Right lobe of liver (tissue), 6 donors: ENCODE data around the gene NLGN1. TPM values are rescaled to one million over a fixed set of nuclear protein-coding genes. Genes with fewer than 3 reads are reported as not detected.
A peak's percentile ranks its signal among the peaks of the same experiment; 100 is the strongest.

Experiments
- ATAC-seq, 4 donors: fragments of 200-7000 bp; cut with Tn5 transposase; one replicate each; pipeline ENCODE4 v1.9.1; 2020; ENCODE audit warnings: mild to moderate bottlenecking in 4 of 4, moderate library complexity in 4 of 4
- DNase-seq, 3 donors: peaks; one replicate each; pipeline ENCODE4 v3.0.0-alpha.2; 2020
- H3K27ac ChIP-seq, 3 donors: fragments of 200-600 bp; one replicate each; pipeline ENCODE4 v1.8.0; 2022
- H3K27me3 ChIP-seq, 2 donors: fragments of 200-600 bp; one replicate each; pipeline ENCODE4 v1.8.0; 2022
- H3K36me3 ChIP-seq, 4 donors: fragments of 200-600 bp; sonication (generic) in 1 of 4; one replicate each; pipeline versions ENCODE4 v1.5.1 to v1.8.0; 2017 to 2022; ENCODE audit warnings: control low read depth in 1 of 4
- H3K4me1 ChIP-seq, 4 donors: fragments of 200-600 bp; sonication (generic) in 1 of 4; one replicate each; pipeline versions ENCODE4 v1.5.1 to v1.8.0; 2017 to 2022; ENCODE audit warnings: control low read depth in 1 of 4
- H3K4me3 ChIP-seq, 3 donors: fragments of 200-600 bp; one replicate each; pipeline ENCODE4 v1.8.0; 2022
- H3K9me3 ChIP-seq, 4 donors: fragments of 200-600 bp; sonication (generic) in 1 of 4; one replicate each; pipeline versions ENCODE4 v1.5.1 to v1.8.0; 2017 to 2022; ENCODE audit warnings: control low read depth in 1 of 4
- POLR2A ChIP-seq: fragments of 450-650 bp; IDR thresholded peaks from one replicate; pipeline ENCODE4 v1.6.1; 2017; ENCODE audit warnings: antibody characterized with exemption, mild to moderate bottlenecking
- WGBS: methylation state at CpG from one replicate; pipeline ENCODE4 v1.1.6; 2018; ENCODE audit warnings: low coverage, low lambda C conversion rate; ENCODE audit not compliant: insufficient coverage; ENCODE audit errors: missing lambda C conversion rate; 5-methylcytosine and 5-hydroxymethylcytosine counted together
- intact Hi-C, 2 donors: fragments of 100-400 bp; cut with DNase I; formaldehyde crosslinking; loops; one replicate each; pipeline versions ENCODE4 v1.11.2 to v1.14.1; 2022
- total RNA-seq, 6 experiments: library from RNA; depleted of rRNA in 2 of 6; stranded (reverse); fragments of >200 nt in 2 of 6; fragmentation: NEBNext Ultra II Directional in 3 of 6; extraction: Animal tissue kit (Norgen Biotek cat#: 25700) in 3 of 6; gene quantifications; one replicate each; pipeline versions ENCODE4 v1.1.0 to v1.2.4, GENCODE V29; 2016 to 2023
- TF ChIP-seq, protein P1 (sequence below), 4 donors: fragments of 200-600 bp in 3 of 4; fragments of 450-650 bp in 1 of 4; IDR thresholded peaks; one replicate each; pipeline versions ENCODE4 v1.5.1 to v1.8.0; 2016 to 2022; ENCODE audit warnings: antibody characterized with exemption in 4 of 4, mild to moderate bottlenecking in 2 of 4
- donor health status: DM: no; HTN: yes; CAD: no.
- donor health status: DM: no; HTN: no; CAD: no.
- donor health status: DM: no; HTN: no; CAD: no.
- donor health status: DM: no; HTN: yes; CAD: no.
- donor health status: DM: no; HTN: yes; CAD: no.

NLGN1 gene
- total RNA-seq, 6 experiments from 2014 or later: 0.02 to 0.12 TPM; not detected in 4

- H3K9me3 ChIP-seq: no peaks in the 10 kb centered on the region
- intact Hi-C loops: no loop called here
- H3K4me3 ChIP-seq: no peak overlapping the region
- H3K27ac ChIP-seq: no peak overlapping the region
- 58% methylated on average over 1 of the region's 1 CpG for WGBS
- DNase-seq: no peak
- no peaks in the 10 kb centered on the region for H3K36me3 ChIP-seq
- TF ChIP-seq POLR2A: no peak
- no peaks in the 10 kb centered on the region for H3K4me1 ChIP-seq
- no peak for ATAC-seq
- H3K27me3 ChIP-seq: no peaks in the 10 kb centered on the region
These were observed 6.6 kb downstream of the NLGN1 start for GRCh38 chr3:173404156-173404555.

GRCh38 chr3:173410436-173410835 is 12.9 kb downstream of the NLGN1 start:
- Histone ChIP-seq H3K27ac (no peak overlapping the region), H3K36me3 (no peaks in the 10 kb centered on the region), H3K27me3 (no peaks in the 10 kb centered on the region), H3K4me3 (no peak overlapping the region), H3K4me1 (no peaks in the 10 kb centered on the region), H3K9me3 (no peaks in the 10 kb centered on the region)
- intact Hi-C loops: no loop called here
- no peak for DNase-seq
- ATAC-seq: no peak
- no peak for TF ChIP-seq POLR2A
- TF ChIP-seq, protein P1, sequence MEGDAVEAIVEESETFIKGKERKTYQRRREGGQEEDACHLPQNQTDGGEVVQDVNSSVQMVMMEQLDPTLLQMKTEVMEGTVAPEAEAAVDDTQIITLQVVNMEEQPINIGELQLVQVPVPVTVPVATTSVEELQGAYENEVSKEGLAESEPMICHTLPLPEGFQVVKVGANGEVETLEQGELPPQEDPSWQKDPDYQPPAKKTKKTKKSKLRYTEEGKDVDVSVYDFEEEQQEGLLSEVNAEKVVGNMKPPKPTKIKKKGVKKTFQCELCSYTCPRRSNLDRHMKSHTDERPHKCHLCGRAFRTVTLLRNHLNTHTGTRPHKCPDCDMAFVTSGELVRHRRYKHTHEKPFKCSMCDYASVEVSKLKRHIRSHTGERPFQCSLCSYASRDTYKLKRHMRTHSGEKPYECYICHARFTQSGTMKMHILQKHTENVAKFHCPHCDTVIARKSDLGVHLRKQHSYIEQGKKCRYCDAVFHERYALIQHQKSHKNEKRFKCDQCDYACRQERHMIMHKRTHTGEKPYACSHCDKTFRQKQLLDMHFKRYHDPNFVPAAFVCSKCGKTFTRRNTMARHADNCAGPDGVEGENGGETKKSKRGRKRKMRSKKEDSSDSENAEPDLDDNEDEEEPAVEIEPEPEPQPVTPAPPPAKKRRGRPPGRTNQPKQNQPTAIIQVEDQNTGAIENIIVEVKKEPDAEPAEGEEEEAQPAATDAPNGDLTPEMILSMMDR (IDR thresholded peaks at IDR 0.05): no peak

DNA sequence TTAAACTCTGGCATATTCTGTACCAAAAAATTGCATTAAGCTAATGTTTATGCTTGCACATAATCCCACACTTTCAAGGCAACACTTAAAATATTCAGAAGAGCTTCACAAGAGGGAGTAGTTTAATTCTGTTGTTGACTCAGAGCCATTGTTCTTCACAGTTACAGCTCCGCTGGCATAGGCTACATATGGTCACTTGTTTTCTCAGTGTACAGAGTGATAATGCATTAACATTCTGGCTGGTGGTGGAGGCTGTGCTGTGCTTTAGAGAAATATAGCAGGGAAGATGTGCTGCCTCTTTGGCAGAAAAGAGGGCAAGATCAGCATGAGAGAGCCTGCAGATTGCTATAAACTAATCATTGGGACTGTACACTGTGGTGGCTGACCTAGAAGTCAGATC is 13.3 kb downstream of the NLGN1 start:
- Histone ChIP-seq H3K4me1 (no peaks in the 10 kb centered on the region), H3K9me3 (no peaks in the 10 kb centered on the region), H3K27me3 (no peaks in the 10 kb centered on the region), H3K4me3 (no peak overlapping the region), H3K36me3 (no peaks in the 10 kb centered on the region), H3K27ac (no peak overlapping the region)
- ATAC-seq: no peak
- TF ChIP-seq POLR2A: no peak
- TF ChIP-seq, protein P1 (IDR thresholded peaks at IDR 0.05): no peak
- 47% methylated on average over 1 of the region's 1 CpG for WGBS
- DNase-seq: no peak
- intact Hi-C loops: no loop called here

DNA sequence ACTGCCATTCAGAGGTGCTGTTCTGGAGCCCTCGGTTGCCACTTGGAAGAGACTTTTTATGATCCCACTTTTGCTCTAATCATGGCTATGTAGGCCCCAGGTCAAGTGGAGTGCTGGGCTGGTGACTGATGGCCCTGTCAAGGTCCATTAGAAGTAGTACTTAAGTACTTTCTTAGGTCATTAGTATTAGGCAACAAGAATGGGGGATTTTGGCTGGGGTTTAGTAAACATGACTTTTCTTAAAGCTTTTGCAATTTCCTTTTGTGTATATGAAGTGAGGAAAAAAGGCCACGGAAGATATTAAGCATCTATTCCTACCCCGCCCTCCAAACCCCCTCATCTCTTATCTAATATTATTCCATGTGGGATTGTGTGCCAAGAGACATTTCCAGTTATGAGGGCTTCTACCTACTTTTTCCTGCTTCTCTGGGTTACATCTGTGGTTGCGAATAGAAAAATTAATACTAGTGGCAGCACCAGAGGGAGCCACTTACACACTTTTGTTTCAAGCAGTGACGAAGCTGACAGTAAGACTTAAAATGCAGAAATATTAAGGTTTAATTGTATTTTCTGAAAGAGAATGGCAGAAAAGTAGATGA is 13.9 kb downstream of the NLGN1 start:
- TF ChIP-seq, protein P1 (IDR thresholded peaks at IDR 0.05): peak in 3 of 4 donors; percentile 7 to 13 (median 13)
- no peak for TF ChIP-seq POLR2A
- no peak overlapping the region for H3K4me3 ChIP-seq
- H3K27me3 ChIP-seq: no peaks in the 10 kb centered on the region
- no peak for ATAC-seq
- no peaks in the 10 kb centered on the region for H3K4me1 ChIP-seq
- no peaks in the 10 kb centered on the region for H3K36me3 ChIP-seq
- 18% methylated on average over 4 of the region's 5 CpGs for WGBS
- intact Hi-C loops: no loop called here
- H3K9me3 ChIP-seq: no peaks in the 10 kb centered on the region
- no peak overlapping the region for H3K27ac ChIP-seq
- no peak for DNase-seq

DNA sequence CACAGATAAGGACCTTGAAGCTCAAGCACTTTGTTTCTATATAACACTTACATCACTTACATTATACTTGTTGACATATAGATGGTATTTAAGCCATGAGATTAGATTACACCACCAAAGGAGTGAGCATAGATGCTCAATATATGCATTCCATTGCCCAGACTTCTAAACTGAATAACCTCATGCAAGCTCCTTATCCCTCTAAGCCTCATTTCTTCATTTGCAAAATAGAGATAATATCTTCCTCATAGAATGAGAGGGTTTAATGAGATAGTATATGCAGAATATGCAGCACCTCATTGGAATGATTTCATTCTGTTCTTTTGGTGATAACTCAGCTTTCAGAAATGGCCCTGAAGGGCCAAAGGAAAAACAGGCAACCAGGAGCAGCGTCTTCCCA is 18.5 kb downstream of the NLGN1 start:
- 60% methylated on average over 1 of the region's 1 CpG for WGBS

More for the DNA sequence above, 18.5 kb downstream of the NLGN1 start:
- Histone ChIP-seq H3K4me3 (no peak overlapping the region), H3K27me3 (no peaks in the 10 kb centered on the region), H3K27ac (no peak overlapping the region), H3K9me3 (no peaks in the 10 kb centered on the region), H3K4me1 (no peaks in the 10 kb centered on the region), H3K36me3 (no peaks in the 10 kb centered on the region)
- TF ChIP-seq POLR2A: no peak
- TF ChIP-seq, protein P1 (IDR thresholded peaks at IDR 0.05): no peak
- ATAC-seq (no peak), DNase-seq (no peak)
- intact Hi-C loops: no loop called here
